Endodermal cell (in vitro differentiated cells): ENCODE results near the gene P3H3. TPM values are rescaled to one million over a fixed set of nuclear protein-coding genes. Genes with fewer than 3 reads are reported as not detected.
"Not testable (repeated sequence)": the region's sequence is repeated elsewhere in the genome, so short reads cannot be mapped to it uniquely, and the experiment has no call there.

Experiments
- DNase-seq: peaks from one replicate; pipeline ENCODE4 v3.0.0-alpha.2; 2017
- H3K27ac ChIP-seq: 2 replicates; pipeline ENCODE4 v1.5.1; 2013; ENCODE audit warnings: mild to moderate bottlenecking, low read depth, low read length, moderate library complexity
- H3K27me3 ChIP-seq: 2 replicates; pipeline ENCODE4 v1.6.1; 2013; ENCODE audit warnings: mild to moderate bottlenecking, low read length, moderate library complexity; ENCODE audit not compliant: insufficient read depth, control insufficient read depth, poor library complexity, severe bottlenecking
- H3K36me3 ChIP-seq: 2 replicates; pipeline ENCODE4 v1.7.0; 2013; ENCODE audit warnings: mild to moderate bottlenecking, low read length, moderate library complexity; ENCODE audit not compliant: control insufficient read depth, insufficient read depth
- H3K4me1 ChIP-seq: one replicate; pipeline ENCODE4 v1.7.0; 2013; ENCODE audit warnings: low read length; ENCODE audit not compliant: control insufficient read depth, insufficient read depth
- H3K4me3 ChIP-seq: 2 replicates; pipeline ENCODE4 v1.5.1; 2013; ENCODE audit warnings: mild to moderate bottlenecking, low read length, moderate library complexity
- H3K9ac ChIP-seq: 2 replicates; pipeline ENCODE4 v1.6.1; 2013; ENCODE audit warnings: mild to moderate bottlenecking, low read length, moderate library complexity; ENCODE audit not compliant: poor library complexity, severe bottlenecking; ENCODE audit errors: extremely low read depth
- H3K9me3 ChIP-seq: 2 replicates; pipeline ENCODE4 v1.6.1; 2013; ENCODE audit warnings: mild to moderate bottlenecking, low read length, moderate library complexity; ENCODE audit not compliant: control insufficient read depth
- H3K27ac Mint-ChIP-seq: 2 replicates; pipeline ENCODE4 v1.8.0; 2020; ENCODE audit warnings: mixed read lengths
- H3K27me3 Mint-ChIP-seq: 2 replicates; pipeline ENCODE4 v1.8.0; 2021; ENCODE audit warnings: mild to moderate bottlenecking, mixed read lengths; ENCODE audit not compliant: insufficient read depth
- H3K36me3 Mint-ChIP-seq: 2 replicates; pipeline ENCODE4 v1.8.0; 2020; ENCODE audit warnings: low read depth, mixed read lengths
- H3K4me1 Mint-ChIP-seq: 2 replicates; pipeline ENCODE4 v1.8.0; 2020; ENCODE audit warnings: mixed read lengths
- H3K4me3 Mint-ChIP-seq: 2 replicates; pipeline ENCODE4 v1.8.0; 2020; ENCODE audit warnings: mild to moderate bottlenecking, moderate library complexity, mixed read lengths
- H3K9me3 Mint-ChIP-seq: 2 replicates; pipeline ENCODE4 v1.8.0; 2020; ENCODE audit warnings: mild to moderate bottlenecking, mixed read lengths
- WGBS, 2 experiments: methylation state at CpG; one replicate each; pipeline versions ENCODE4 v1.1.5 to v1.1.7; 2013; ENCODE audit warnings: missing lambda C conversion rate in 2 of 2, mixed read lengths in 1 of 2; ENCODE audit not compliant: insufficient coverage in 1 of 2, insufficient read length in 1 of 2; 5-methylcytosine and 5-hydroxymethylcytosine counted together
- total RNA-seq, 2 donors: library from RNA; stranded (reverse); fragmentation: NEBNext Ultra II Directional in 1 of 2; extraction: Animal tissue kit (Norgen Biotek cat#: 25700) in 1 of 2; gene quantifications; 2 replicates in 1 of 2; 3 replicates in 1 of 2; pipeline ENCODE4 v1.2.1, GENCODE V29; 2021
- TF ChIP-seq, protein P1 (sequence below): fragments of 200-600 bp; sonication (generic); conservative IDR thresholded peaks from 2 replicates; pipeline ENCODE4 v1.5.0; 2021; ENCODE audit warnings: antibody characterized with exemption, mild to moderate bottlenecking

P3H3 gene
- total RNA-seq, 2 donors from 2014 or later, result 58.4 to 63.1 TPM

DNA sequence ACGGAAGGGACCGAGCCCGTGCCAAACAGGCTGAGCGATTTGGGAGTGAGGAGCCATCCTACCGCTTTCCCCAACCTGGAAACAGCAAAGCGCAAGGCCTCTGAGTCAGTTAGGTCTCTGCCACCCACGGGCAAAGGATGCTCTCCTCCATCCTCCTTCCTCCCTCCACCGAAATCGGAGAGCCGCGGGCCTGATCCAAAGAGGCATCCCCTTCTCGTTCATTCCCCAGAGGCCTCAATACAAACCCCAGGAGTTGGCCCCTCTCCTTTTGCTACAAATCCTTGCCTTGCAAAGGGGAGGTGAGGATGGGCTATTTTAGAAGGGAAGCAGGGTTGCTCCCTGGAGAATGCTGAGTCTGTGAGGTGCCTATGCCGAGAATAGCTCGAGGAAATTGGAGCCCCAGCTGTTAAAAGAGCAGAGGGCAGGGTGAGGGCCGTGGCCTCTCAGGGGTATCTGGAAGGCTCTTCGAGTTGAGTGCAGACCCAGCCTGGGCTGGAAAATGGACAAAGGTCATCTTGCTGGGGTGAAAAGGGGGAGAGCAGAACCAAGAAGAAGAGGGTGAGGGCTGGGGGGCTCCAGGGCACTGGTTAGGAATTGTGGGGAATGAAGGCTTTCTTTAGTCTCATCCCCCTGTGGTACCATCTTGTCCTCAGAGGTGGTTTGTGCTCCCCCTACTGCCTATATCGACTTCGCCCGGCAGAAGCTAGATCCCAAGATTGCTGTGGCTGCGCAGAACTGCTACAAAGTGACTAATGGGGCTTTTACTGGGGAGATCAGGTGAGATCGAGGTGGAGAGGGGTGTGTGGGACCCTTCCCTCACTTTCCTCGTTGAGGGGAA, 40.2 kb downstream of the P3H3 start:
- peaks cover 61% of the 10 kb centered on the region for H3K36me3 Mint-ChIP-seq
- Histone ChIP-seq H3K27ac (peak overlapping the region; percentile 47), H3K9me3 (no peaks in the 10 kb centered on the region), H3K27me3 (no peaks in the 10 kb centered on the region), H3K9ac (peak overlapping the region; percentile 77), H3K4me1 (peaks cover 8% of the 10 kb centered on the region), H3K36me3 (peaks cover 45% of the 10 kb centered on the region), H3K4me3 (peak overlapping the region; percentile 99)
- H3K27me3 Mint-ChIP-seq, result no peaks in the 10 kb centered on the region
- DNase-seq, result peak; percentile 65
- TF ChIP-seq, protein P1, sequence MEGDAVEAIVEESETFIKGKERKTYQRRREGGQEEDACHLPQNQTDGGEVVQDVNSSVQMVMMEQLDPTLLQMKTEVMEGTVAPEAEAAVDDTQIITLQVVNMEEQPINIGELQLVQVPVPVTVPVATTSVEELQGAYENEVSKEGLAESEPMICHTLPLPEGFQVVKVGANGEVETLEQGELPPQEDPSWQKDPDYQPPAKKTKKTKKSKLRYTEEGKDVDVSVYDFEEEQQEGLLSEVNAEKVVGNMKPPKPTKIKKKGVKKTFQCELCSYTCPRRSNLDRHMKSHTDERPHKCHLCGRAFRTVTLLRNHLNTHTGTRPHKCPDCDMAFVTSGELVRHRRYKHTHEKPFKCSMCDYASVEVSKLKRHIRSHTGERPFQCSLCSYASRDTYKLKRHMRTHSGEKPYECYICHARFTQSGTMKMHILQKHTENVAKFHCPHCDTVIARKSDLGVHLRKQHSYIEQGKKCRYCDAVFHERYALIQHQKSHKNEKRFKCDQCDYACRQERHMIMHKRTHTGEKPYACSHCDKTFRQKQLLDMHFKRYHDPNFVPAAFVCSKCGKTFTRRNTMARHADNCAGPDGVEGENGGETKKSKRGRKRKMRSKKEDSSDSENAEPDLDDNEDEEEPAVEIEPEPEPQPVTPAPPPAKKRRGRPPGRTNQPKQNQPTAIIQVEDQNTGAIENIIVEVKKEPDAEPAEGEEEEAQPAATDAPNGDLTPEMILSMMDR, result no peak
- peak overlapping the region; percentile 95 for H3K4me3 Mint-ChIP-seq
- no peaks in the 10 kb centered on the region for H3K9me3 Mint-ChIP-seq
- H3K4me1 Mint-ChIP-seq, result peaks cover 57% of the 10 kb centered on the region
- peak overlapping the region; percentile 93 for H3K27ac Mint-ChIP-seq
- 8 to 10% methylated on average over 6 to 22 of the region's 22 CpGs for WGBS, 2 experiments

DNA sequence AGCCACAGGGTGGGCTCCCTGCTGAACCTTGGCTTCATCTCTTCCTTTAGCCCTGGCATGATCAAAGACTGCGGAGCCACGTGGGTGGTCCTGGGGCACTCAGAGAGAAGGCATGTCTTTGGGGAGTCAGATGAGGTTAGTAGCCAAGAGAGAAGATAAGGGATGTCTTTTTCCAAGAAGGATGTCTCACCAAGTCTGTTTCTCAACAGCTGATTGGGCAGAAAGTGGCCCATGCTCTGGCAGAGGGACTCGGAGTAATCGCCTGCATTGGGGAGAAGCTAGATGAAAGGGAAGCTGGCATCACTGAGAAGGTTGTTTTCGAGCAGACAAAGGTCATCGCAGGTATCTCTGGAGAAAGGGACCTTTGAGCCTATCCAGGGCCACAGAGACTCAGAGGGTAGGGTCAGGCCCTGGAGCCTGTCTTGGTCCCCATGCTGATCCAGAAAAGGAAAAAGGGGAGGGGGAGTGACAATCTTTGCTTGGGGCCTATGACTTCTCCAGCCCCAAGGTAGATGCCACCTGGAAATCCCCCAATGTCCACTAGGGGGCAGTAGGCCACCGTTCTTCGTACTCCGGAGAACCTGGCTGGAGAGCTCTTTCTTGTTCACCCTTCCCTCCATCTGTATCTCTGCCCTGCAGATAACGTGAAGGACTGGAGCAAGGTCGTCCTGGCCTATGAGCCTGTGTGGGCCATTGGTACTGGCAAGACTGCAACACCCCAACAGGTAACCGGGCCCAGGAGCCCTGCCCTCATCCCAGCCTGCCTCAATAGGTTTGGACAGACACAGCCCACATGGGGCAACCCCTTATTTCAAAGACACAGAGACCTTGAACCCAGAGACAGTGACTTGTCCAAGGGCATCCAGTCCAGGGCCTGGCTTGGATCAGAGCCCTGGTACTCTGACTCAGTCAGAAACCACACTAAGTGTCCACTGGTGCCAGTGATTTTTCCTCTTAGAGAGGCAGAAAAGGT, 41.1 kb downstream of the P3H3 start:
- Mint-ChIP-seq H3K27ac (peak overlapping the region; percentile 93), H3K9me3 (no peaks in the 10 kb centered on the region), H3K27me3 (no peaks in the 10 kb centered on the region), H3K36me3 (peaks cover 51% of the 10 kb centered on the region), H3K4me1 (peaks cover 60% of the 10 kb centered on the region), H3K4me3 (peak overlapping the region; percentile 95)
- WGBS, 2 experiments, result 37 to 47% methylated on average over 6 to 12 of the region's 12 CpGs
- Histone ChIP-seq H3K4me1 (peaks cover 8% of the 10 kb centered on the region), H3K27ac (no peak overlapping the region), H3K9ac (peak overlapping the region; percentile 77), H3K27me3 (no peaks in the 10 kb centered on the region), H3K4me3 (peak overlapping the region; percentile 99), H3K36me3 (peaks cover 38% of the 10 kb centered on the region), H3K9me3 (no peaks in the 10 kb centered on the region)
- TF ChIP-seq, protein P1, result peak; percentile 100
- peak; percentile 99 for DNase-seq

GRCh38 chr12:6870304-6870703, 42.1 kb downstream of the P3H3 start:
- 100% methylated on average over 1 of the region's 4 CpGs for WGBS, 2 experiments
- H3K36me3 ChIP-seq, result peaks cover 35% of the 10 kb centered on the region
- Mint-ChIP-seq H3K36me3 (peaks cover 42% of the 10 kb centered on the region), H3K4me1 (peaks cover 63% of the 10 kb centered on the region), H3K4me3 (peak overlapping the region; percentile 97), H3K27ac (peak overlapping the region; percentile 93)
- H3K4me1 ChIP-seq, H3K4me3 ChIP-seq, H3K27me3 ChIP-seq, H3K9me3 Mint-ChIP-seq, H3K27me3 Mint-ChIP-seq, H3K27ac ChIP-seq, H3K9me3 ChIP-seq, DNase-seq, H3K9ac ChIP-seq: not testable (repeated sequence)
